Measurements from ENCODE around the gene SSR3.

SSR3 gene

DNA sequence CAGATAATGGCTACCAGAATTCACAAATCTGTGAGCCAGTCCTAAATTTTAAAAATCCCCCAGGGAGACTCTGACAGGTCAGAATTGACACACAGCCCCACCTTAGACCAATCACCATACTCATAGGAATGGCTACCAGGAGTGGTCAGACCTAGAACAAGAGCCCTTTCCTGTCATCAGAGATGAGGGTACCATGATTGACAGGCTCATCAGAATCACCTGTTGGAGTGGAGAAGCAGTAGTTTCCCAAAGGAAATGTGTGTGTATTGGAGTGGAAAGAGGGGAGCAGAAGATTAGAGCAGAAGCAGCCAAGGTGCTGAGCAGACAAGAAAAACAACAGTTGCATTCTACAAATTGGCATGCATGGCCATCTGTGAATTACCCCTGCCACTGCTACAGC lies 27.0 kb upstream of the SSR3 start:
- Histone ChIP-seq H3K4me1 (ENCODE audit: control insufficient read depth, insufficient read depth, low read length) (no peaks in the 10 kb centered on the region), H3K9me3 (ENCODE audit: control insufficient read depth, insufficient read depth, low read depth, low read length) (no peaks in the 10 kb centered on the region), H3K4me3 (ENCODE audit: low read depth, low read length) (no peak overlapping the region), H3K27ac (ENCODE audit: extremely low read depth, low read depth, low read length) (no peak overlapping the region), H3K36me3 (ENCODE audit: control insufficient read depth in 2 of 2, insufficient read depth in 1 of 2, low read length in 2 of 2) (no peaks in the 10 kb centered on the region)
- TF ChIP-seq ZNF571 (tag by site-specific recombination; IDR thresholded peaks at IDR 0.05), result no peak
- no peak for TF ChIP-seq REPIN1 (tag by site-specific recombination; IDR thresholded peaks at IDR 0.05; ENCODE audit: low read depth)
- TF ChIP-seq ZNF600 (tag by site-specific recombination; IDR thresholded peaks at IDR 0.05), result no peak
- TF ChIP-seq, protein P1, sequence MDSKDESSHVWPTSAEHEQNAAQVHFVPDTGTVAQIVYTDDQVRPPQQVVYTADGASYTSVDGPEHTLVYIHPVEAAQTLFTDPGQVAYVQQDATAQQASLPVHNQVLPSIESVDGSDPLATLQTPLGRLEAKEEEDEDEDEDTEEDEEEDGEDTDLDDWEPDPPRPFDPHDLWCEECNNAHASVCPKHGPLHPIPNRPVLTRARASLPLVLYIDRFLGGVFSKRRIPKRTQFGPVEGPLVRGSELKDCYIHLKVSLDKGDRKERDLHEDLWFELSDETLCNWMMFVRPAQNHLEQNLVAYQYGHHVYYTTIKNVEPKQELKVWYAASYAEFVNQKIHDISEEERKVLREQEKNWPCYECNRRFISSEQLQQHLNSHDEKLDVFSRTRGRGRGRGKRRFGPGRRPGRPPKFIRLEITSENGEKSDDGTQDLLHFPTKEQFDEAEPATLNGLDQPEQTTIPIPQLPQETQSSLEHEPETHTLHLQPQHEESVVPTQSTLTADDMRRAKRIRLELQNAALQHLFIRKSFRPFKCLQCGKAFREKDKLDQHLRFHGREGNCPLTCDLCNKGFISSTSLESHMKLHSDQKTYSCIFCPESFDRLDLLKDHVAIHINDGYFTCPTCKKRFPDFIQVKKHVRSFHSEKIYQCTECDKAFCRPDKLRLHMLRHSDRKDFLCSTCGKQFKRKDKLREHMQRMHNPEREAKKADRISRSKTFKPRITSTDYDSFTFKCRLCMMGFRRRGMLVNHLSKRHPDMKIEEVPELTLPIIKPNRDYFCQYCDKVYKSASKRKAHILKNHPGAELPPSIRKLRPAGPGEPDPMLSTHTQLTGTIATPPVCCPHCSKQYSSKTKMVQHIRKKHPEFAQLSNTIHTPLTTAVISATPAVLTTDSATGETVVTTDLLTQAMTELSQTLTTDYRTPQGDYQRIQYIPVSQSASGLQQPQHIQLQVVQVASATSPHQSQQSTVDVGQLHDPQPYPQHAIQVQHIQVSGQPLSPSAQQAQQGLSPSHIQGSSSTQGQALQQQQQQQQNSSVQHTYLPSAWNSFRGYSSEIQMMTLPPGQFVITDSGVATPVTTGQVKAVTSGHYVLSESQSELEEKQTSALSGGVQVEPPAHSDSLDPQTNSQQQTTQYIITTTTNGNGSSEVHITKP (tag by site-specific recombination; IDR thresholded peaks at IDR 0.05), result no peak
- no peak for TF ChIP-seq ZBTB20 (tag by site-specific recombination; IDR thresholded peaks at IDR 0.05)
- TF ChIP-seq, protein P2, sequence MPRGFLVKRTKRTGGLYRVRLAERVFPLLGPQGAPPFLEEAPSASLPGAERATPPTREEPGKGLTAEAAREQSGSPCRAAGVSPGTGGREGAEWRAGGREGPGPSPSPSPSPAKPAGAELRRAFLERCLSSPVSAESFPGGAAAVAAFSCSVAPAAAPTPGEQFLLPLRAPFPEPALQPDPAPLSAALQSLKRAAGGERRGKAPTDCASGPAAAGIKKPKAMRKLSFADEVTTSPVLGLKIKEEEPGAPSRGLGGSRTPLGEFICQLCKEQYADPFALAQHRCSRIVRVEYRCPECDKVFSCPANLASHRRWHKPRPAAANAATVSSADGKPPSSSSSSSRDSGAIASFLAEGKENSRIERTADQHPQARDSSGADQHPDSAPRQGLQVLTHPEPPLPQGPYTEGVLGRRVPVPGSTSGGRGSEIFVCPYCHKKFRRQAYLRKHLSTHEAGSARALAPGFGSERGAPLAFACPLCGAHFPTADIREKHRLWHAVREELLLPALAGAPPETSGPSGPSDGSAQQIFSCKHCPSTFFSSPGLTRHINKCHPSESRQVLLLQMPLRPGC (tag by site-specific recombination; IDR thresholded peaks at IDR 0.05), result no peak
- TF ChIP-seq SETDB1 (IDR thresholded peaks at IDR 0.05; ENCODE audit: insufficient read length, low read length), result no peak
- no peak for TF ChIP-seq ZSCAN23 (tag by site-specific recombination; IDR thresholded peaks at IDR 0.05)
- no peak for TF ChIP-seq ZNF302 (tag by site-specific recombination; IDR thresholded peaks at IDR 0.05; ENCODE audit: low read depth)
- no peak for TF ChIP-seq ZNF394 (tag by site-specific recombination; IDR thresholded peaks at IDR 0.05; ENCODE audit: borderline replicate concordance)
- TF ChIP-seq BCL6B (tag by site-specific recombination; IDR thresholded peaks at IDR 0.05), result no peak
- TF ChIP-seq ZBTB49 (tag by site-specific recombination; IDR thresholded peaks at IDR 0.05; ENCODE audit: low read depth), result no peak
- TF ChIP-seq ZNF621 (tag by site-specific recombination; IDR thresholded peaks at IDR 0.05), result no peak
- TF ChIP-seq ZNF223 (tag by site-specific recombination; IDR thresholded peaks at IDR 0.05), result no peak
- TF ChIP-seq ZNF549 (tag by site-specific recombination; IDR thresholded peaks at IDR 0.05), result no peak
- ChIA-PET CTCF (no interaction called here), POLR2A (no interaction called here)

DNA sequence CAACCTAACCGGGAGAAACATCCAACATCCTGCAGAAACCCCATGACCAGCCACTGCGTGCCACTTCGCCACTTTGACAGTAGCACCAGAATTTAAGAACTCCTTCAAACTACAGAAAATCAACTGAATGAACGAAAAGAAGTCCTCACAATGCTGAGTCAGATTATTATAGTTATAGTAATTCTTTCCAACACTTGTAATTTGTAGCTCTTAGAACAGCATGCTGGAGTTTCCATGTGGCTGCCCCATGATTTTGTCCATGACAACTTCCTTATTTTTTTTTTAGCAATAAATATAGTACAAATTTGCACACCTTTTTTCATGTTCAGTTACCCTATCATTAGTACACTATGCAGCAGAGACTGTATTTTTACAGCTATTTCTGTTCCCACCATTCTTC lies 26.1 kb upstream of the SSR3 start:
- POLR2A ChIA-PET, result no interaction called here
- CTCF ChIA-PET, result no interaction called here
- Histone ChIP-seq H3K4me3 (ENCODE audit: low read depth, low read length) (no peak overlapping the region), H3K4me1 (ENCODE audit: control insufficient read depth, insufficient read depth, low read length) (no peaks in the 10 kb centered on the region), H3K27ac (ENCODE audit: extremely low read depth, low read depth, low read length) (no peak overlapping the region), H3K9me3 (ENCODE audit: control insufficient read depth, insufficient read depth, low read depth, low read length) (no peaks in the 10 kb centered on the region), H3K36me3 (ENCODE audit: control insufficient read depth in 2 of 2, insufficient read depth in 1 of 2, low read length in 2 of 2) (no peaks in the 10 kb centered on the region)
- TF ChIP-seq ZNF223 (tag by site-specific recombination; IDR thresholded peaks at IDR 0.05), result no peak
- TF ChIP-seq ZNF48 (tag by site-specific recombination; IDR thresholded peaks at IDR 0.05), result no peak
- TF ChIP-seq, protein P3, sequence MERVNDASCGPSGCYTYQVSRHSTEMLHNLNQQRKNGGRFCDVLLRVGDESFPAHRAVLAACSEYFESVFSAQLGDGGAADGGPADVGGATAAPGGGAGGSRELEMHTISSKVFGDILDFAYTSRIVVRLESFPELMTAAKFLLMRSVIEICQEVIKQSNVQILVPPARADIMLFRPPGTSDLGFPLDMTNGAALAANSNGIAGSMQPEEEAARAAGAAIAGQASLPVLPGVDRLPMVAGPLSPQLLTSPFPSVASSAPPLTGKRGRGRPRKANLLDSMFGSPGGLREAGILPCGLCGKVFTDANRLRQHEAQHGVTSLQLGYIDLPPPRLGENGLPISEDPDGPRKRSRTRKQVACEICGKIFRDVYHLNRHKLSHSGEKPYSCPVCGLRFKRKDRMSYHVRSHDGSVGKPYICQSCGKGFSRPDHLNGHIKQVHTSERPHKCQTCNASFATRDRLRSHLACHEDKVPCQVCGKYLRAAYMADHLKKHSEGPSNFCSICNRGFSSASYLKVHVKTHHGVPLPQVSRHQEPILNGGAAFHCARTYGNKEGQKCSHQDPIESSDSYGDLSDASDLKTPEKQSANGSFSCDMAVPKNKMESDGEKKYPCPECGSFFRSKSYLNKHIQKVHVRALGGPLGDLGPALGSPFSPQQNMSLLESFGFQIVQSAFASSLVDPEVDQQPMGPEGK (tag by site-specific recombination; IDR thresholded peaks at IDR 0.05), result no peak
- no peak for TF ChIP-seq ZNF239 (tag by site-specific recombination; IDR thresholded peaks at IDR 0.05)
- TF ChIP-seq MYNN (tag by site-specific recombination; IDR thresholded peaks at IDR 0.05; ENCODE audit: borderline replicate concordance), result no peak
- no peak for TF ChIP-seq ZNF544 (tag by site-specific recombination; IDR thresholded peaks at IDR 0.05)
- TF ChIP-seq ZNF157 (tag by site-specific recombination; IDR thresholded peaks at IDR 0.05), result no peak
- TF ChIP-seq ZNF280C (tag by site-specific recombination; IDR thresholded peaks at IDR 0.05), result no peak
- TF ChIP-seq YY2 (tag by site-specific recombination; IDR thresholded peaks at IDR 0.05), result no peak
